Activated T-helper 1 cell treated with anti-CD3 and anti-CD28 coated beads, Interleukin-2, amount 50 U/mL, for 16 hours (primary cell): ENCODE data around the gene TM9SF1.
"Not testable (repeated sequence)": the region's sequence is repeated elsewhere in the genome, so short reads cannot be mapped to it uniquely, and the experiment has no call there.

Source experiments
- DNase-seq, 2 donors: peaks; one replicate each; pipeline ENCODE4 v3.0.0-alpha.2; 2020; ENCODE audit warnings: low read depth in 1 of 2, low spot score in 1 of 2

The TM9SF1 gene

GRCh38 chr14:24224618-24225071 lies 29.4 kb upstream of the TM9SF1 start:
- no peak for DNase-seq

GRCh38 chr14:24222987-24223386 lies 27.7 kb upstream of the TM9SF1 start:
- DNase-seq = not testable (repeated sequence)

GRCh38 chr14:24219521-24219920 lies 24.3 kb upstream of the TM9SF1 start:
- no peak for DNase-seq

- no peak for DNase-seq
Measured at GRCh38 chr14:24219080-24219479, 23.8 kb upstream of the TM9SF1 start.

GRCh38 chr14:24216876-24217275 lies 21.6 kb upstream of the TM9SF1 start:
- DNase-seq = not testable (repeated sequence)

GRCh38 chr14:24216345-24216699 lies 21.1 kb upstream of the TM9SF1 start:
- DNase-seq = no peak

GRCh38 chr14:24215495-24216344 lies 20.5 kb upstream of the TM9SF1 start, which contains the start of gene MDP1:
TSS of gene MDP1 (minus strand) at chr14:24216066. CDS start at chr14:24215955, 111 bp downstream.
- peak; percentile 70 to 75 for DNase-seq

GRCh38 chr14:24213866-24214662 lies 18.8 kb upstream of the TM9SF1 start:
- no peak for DNase-seq

GRCh38 chr14:24212924-24213865 lies 18.0 kb upstream of the TM9SF1 start, which contains the start of gene CHMP4A:
TSS of gene CHMP4A (minus strand) at chr14:24213488. CDS start at chr14:24213439, 49 bp downstream.
- DNase-seq = peak; percentile 92 to 93

GRCh38 chr14:24211311-24211710 lies 16.1 kb upstream of the TM9SF1 start:
- DNase-seq = no peak

- no peak for DNase-seq
Measured at GRCh38 chr14:24207625-24208024, 12.4 kb upstream of the TM9SF1 start.

- no peak for DNase-seq
Measured at GRCh38 chr14:24207104-24207551, 11.9 kb upstream of the TM9SF1 start.

- DNase-seq = no peak
Measured at GRCh38 chr14:24206260-24207103, 11.2 kb upstream of the TM9SF1 start.

GRCh38 chr14:24204163-24205146 lies 9.2 kb upstream of the TM9SF1 start:
- DNase-seq = no peak

- not testable (repeated sequence) for DNase-seq
Measured at GRCh38 chr14:24203249-24203886, 8.1 kb upstream of the TM9SF1 start.

- DNase-seq = not testable (repeated sequence)
Measured at GRCh38 chr14:24202538-24202937, 7.3 kb upstream of the TM9SF1 start.

- DNase-seq = no peak
Measured at GRCh38 chr14:24198814-24199524, 3.7 kb upstream of the TM9SF1 start.
